HepG2 (cell line): Measurements from ENCODE around the gene GNG7. TPM values are rescaled to one million over a fixed set of nuclear protein-coding genes. Genes with fewer than 3 reads are reported as not detected.

Experiments
- AHDC1 ChIP-seq: sonication (generic); formaldehyde crosslinking; IDR thresholded peaks from 2 replicates; pipeline ENCODE4 v1.5.1; 2020; ENCODE audit warnings: mild to moderate bottlenecking, missing genetic modification reagents, borderline replicate concordance
- AHR ChIP-seq: IDR thresholded peaks from 2 replicates; pipeline ENCODE4 v1.6.1; 2018; ENCODE audit warnings: missing genetic modification reagents, missing compliant biosample characterization
- ELF4 ChIP-seq: sonication (generic); formaldehyde crosslinking; IDR thresholded peaks from 2 replicates; pipeline ENCODE4 v1.5.0; 2020; ENCODE audit warnings: missing genetic modification reagents, mild to moderate bottlenecking, moderate library complexity, borderline replicate concordance
- FOXP1 ChIP-seq, 2 experiments: fragments of 450-650 bp in 1 of 2; IDR thresholded peaks; 2 replicates each; pipeline ENCODE4 v1.6.1; 2017 to 2018; ENCODE audit warnings: antibody characterized with exemption in 1 of 2
- JUND ChIP-seq: sonication (generic); formaldehyde crosslinking; IDR thresholded peaks from 2 replicates; pipeline ENCODE4 v1.8.0; 2022; ENCODE audit warnings: mild to moderate bottlenecking, missing genetic modification reagents
- KDM6A ChIP-seq: IDR thresholded peaks from 2 replicates; pipeline ENCODE4 v1.6.1; 2016; ENCODE audit warnings: low read depth
- KMT2B ChIP-seq: IDR thresholded peaks from 2 replicates; pipeline ENCODE4 v1.6.1; 2016; ENCODE audit warnings: missing genetic modification reagents, missing compliant biosample characterization
- NR2C2 ChIP-seq: sonication (generic); formaldehyde crosslinking; IDR thresholded peaks from 2 replicates; pipeline ENCODE4 v1.4.0; 2020; ENCODE audit warnings: missing genetic modification reagents, mild to moderate bottlenecking, moderate library complexity, borderline replicate concordance
- PITX1 ChIP-seq: sonication (generic); formaldehyde crosslinking; IDR thresholded peaks from 2 replicates; pipeline ENCODE4 v1.5.1; 2020; ENCODE audit warnings: mild to moderate bottlenecking, missing genetic modification reagents
- SIX1 ChIP-seq: sonication (generic); formaldehyde crosslinking; IDR thresholded peaks from 2 replicates; pipeline ENCODE4 v1.4.0; 2020; ENCODE audit warnings: missing genetic modification reagents, borderline replicate concordance
- SNAPC4 ChIP-seq: sonication (generic); formaldehyde crosslinking; IDR thresholded peaks from 2 replicates; pipeline ENCODE4 v1.4.0; 2020; ENCODE audit warnings: mild to moderate bottlenecking, missing genetic modification reagents
- TCF7L2 ChIP-seq: IDR thresholded peaks from 2 replicates; pipeline ENCODE4 v1.6.1; 2011; ENCODE audit warnings: mild to moderate bottlenecking, low read depth, low read length, moderate library complexity
- ZFP37 ChIP-seq: sonication (generic); formaldehyde crosslinking; IDR thresholded peaks from 2 replicates; pipeline ENCODE4 v1.4.0; 2020; ENCODE audit warnings: missing genetic modification reagents, borderline replicate concordance
- ZNF121 ChIP-seq: sonication (generic); formaldehyde crosslinking; IDR thresholded peaks from 2 replicates; pipeline ENCODE4 v1.5.0; 2020; ENCODE audit warnings: mild to moderate bottlenecking, missing genetic modification reagents
- ZNF350 ChIP-seq: sonication (generic); formaldehyde crosslinking; IDR thresholded peaks from 2 replicates; pipeline ENCODE4 v1.4.0; 2020; ENCODE audit warnings: mild to moderate bottlenecking, low read depth, missing genetic modification reagents, borderline replicate concordance
- ZNF431 ChIP-seq: sonication (generic); formaldehyde crosslinking; IDR thresholded peaks from 2 replicates; pipeline ENCODE4 v1.9.0; 2022; ENCODE audit warnings: missing genetic modification reagents, low read depth, mild to moderate bottlenecking, borderline replicate concordance
- ZNF619 ChIP-seq: sonication (generic); formaldehyde crosslinking; IDR thresholded peaks from 2 replicates; pipeline ENCODE4 v1.4.0; 2020; ENCODE audit warnings: mild to moderate bottlenecking, missing genetic modification reagents
- ZNF883 ChIP-seq: sonication (generic); formaldehyde crosslinking; IDR thresholded peaks from 2 replicates; pipeline ENCODE4 v1.5.1; 2020; ENCODE audit warnings: mild to moderate bottlenecking, missing genetic modification reagents; ENCODE audit errors: not compliant biosample characterization
- polyA plus RNA-seq, 8 experiments: library from polyadenylated mRNA; depleted of rRNA in 3 of 8; stranded (reverse) in 7 of 8; unstranded in 1 of 8; fragments of >200 nt; fragmentation: Illumina TruSeq in 4 of 8; extraction: Trizol in 4 of 8; gene quantifications; 2 replicates each; pipeline versions ENCODE4 v1.2.1 to v1.2.3, GENCODE V29; 2011 to 2016; ENCODE audit warnings: low read depth in 4 of 8, missing spikeins in 1 of 8, mixed read lengths in 1 of 8; ENCODE audit not compliant: insufficient read depth in 1 of 8
- total RNA-seq, 5 experiments: library from RNA; depleted of rRNA; stranded (reverse); fragments of >200 nt; fragmentation: Illumina TruSeq; extraction: Trizol; gene quantifications; 2 replicates each; pipeline ENCODE4 v1.2.3, GENCODE V29; 2016; ENCODE audit warnings: low read depth in 1 of 5

The GNG7 gene
- total and polyA plus RNA-seq, 2 of the 13 experiments (the other 11 are each of a cell fraction or from before 2014, with no cell fraction given): 1.4 to 3.3 TPM

- TF ChIP-seq SNAPC4 (0 out of 2 replicates have a peak, but pooled peaks have one; percentile 56), PITX1 (no peak; the same call in none of the 2 replicates), SIX1 (no peak), ZNF121 (peak; percentile 72), ZNF619 (0 out of 2 replicates have a peak, but pooled peaks have one; percentile 8), ZFP37 (CRISPR knock-in tag) (no peak), AHDC1 (CRISPR knock-in tag) (peak; percentile 54; the same call in 1 of the 2 replicates), ELF4 (no peak), ZNF350 (CRISPR knock-in tag) (peak; percentile 60; the same call in 1 of the 2 replicates), KMT2B (CRISPR knock-in tag) (no peak), AHR (CRISPR knock-in tag) (no peak; the same call in 1 of the 2 replicates), ZNF431 (no peak), NR2C2 (peak; percentile 5; the same call in 1 of the 2 replicates), FOXP1 (IDR thresholded peaks at IDR 0.05) (no peak), FOXP1 (CRISPR knock-in tag; IDR thresholded peaks at IDR 0.05) (0 out of 2 replicates have a peak, but pooled peaks have one; percentile 38), JUND (CRISPR knock-in tag) (no peak), ZNF883 (CRISPR knock-in tag) (peak; percentile 85), KDM6A (CRISPR knock-in tag) (no peak), TCF7L2 (no peak)
These were observed 156.1 kb downstream of the GNG7 start (continued) for GRCh38 chr19:2546128-2547032.
